ENCODE results near the gene MAP6.
"Not testable (repeated sequence)": the region's sequence is repeated elsewhere in the genome, so short reads cannot be mapped to it uniquely, and the experiment has no call there.

MAP6 gene

DNA sequence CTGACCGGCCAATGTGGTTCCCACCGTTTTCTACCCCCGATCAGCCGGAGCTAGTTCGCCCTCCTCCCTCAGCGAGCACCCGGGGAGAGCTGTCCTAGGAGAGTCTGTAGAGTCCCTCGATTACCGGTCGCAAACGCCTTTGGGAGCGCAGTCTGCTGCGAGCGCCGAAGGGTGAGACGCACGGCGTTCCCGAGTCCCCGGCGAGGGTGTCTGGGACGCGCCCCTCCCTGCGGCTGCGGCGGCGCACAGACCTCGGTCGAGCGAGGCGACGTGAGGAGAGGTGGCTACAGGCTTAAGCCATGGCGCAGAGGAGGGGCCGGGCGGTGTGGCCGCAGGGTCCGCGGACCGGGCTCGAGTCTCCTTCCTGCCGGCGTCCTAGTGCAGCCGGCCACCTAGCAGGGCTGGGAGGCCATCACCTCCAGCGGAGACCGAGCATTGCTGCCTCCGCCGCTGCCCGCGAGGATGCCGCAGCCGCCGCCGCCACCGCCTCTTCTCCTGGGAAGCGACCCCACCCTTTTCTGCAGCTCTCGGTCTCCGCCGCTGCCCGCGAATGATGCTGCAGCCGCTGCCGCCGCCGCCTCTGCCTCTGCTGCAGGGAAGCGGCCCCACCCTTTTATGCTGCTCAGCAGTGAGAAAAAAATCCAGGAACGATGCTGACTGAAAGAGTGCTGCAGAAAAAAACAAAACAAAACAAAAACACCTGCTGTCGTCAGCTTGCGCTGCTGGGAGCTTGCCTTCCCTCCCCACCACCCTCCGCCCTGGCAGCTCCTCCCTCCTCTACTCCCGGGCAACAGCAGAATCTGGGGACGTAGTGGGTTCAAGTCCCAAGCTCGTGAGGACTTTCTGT lies at the start of gene MAP6:
MAP6 (minus strand) TSS at position 588 of the 847 bp plus-strand sequence. CDS start 669 bp downstream, outside the sequence.
- peak; percentile 52 to 64 for DNase-seq

DNA sequence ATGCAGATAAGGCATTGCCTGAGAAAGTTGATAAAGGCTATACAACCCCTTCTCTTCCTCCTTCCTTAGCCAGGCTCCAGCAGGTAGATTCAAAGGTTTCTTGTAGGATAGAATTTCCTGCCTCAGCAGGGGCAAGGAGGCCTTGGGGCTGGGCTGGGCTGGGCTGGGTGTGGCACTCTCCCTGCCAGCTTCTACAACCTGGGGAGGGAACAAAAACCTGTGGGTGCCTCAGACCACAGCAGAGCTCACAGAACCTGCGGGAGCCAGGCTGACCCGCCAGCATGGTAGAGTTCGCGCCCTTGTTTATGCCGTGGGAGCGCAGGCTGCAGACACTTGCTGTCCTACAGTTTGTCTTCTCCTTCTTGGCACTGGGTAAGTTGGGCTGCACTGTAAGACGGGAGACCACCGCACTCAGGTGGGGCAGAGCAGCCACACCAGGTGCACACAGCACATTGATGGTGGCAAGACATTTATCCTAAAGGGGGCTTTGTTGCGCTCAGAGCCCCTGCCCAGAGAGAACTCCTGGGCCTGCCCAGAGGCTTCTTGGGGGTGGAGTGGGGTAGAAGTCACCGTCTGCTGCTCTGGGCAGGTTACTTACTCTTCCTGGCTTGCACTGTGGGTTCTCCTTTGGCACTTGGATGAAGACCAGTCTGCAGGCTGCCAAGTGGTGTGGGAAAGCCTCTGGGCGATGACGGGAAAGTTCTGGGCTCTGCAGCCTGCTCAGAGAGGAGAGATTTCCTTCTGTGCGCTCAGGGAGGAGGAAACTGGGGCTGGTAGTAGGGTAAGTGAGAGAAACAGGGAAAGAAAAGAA lies 49.0 kb upstream of the MAP6 start, which contains the start of gene MOGAT2:
MOGAT2 (plus strand) TSS at position 231 of the 811 bp plus-strand sequence; CDS start at position 282, 51 bp downstream.
- no peak for DNase-seq

DNA sequence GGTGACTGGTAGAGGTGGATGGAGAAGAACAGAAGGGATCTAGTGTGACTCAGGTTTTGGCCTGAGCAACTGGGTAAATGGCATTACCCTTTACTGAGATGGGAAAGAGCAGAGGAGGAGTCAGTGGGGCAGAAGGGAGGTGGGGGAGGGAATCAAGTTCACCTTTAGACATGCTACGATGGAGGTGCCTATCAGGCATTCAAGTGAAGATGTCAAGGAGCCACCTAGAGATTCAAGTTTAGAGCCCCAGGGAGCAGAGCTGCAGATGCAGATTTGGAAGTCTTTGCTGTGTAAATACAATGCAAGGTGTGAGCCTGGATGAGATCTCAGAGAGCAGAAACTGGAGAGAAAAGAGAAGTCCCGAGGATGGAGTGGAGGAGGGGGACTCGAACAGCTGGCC lies 47.8 kb upstream of the MAP6 start:
- no peak for DNase-seq

DNA sequence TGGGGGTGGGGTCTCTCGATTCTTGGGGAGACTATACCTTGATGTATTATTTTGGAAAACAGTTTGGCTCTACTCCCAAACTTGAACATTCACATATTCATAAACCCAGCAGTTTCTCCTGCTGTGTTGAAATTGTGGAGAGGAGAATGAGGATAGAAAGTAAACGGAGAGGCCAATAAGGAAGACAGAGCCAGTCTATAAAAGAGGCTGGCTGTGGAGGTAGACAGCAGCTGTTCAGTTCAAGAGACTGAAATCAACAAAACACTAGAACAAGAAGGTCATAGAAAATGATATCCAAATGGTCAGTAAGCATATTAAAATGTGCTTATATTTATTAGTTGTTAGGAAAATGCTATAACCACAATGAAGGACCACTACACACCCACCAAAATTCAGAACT lies 46.9 kb upstream of the MAP6 start:
- no peak for DNase-seq

DNA sequence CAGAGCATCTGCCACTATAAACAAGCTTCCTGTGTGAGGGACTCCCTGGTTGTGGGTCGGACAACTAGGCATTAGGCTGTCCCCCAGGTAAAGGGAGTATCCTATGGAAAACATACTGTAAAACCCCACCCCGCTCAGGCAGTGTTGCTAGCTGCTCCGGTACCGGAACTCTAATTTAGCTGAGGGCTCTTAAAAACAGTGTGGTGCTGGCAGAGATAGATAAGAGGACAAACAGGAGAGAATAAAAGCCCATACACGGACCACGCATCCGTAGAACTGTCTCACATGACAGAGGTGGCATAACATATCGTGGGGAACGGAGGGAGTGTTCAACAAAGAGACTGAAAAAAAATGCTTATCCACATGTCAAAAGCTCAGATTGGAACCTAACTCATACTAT lies 45.4 kb upstream of the MAP6 start:
- DNase-seq, result no peak

DNA sequence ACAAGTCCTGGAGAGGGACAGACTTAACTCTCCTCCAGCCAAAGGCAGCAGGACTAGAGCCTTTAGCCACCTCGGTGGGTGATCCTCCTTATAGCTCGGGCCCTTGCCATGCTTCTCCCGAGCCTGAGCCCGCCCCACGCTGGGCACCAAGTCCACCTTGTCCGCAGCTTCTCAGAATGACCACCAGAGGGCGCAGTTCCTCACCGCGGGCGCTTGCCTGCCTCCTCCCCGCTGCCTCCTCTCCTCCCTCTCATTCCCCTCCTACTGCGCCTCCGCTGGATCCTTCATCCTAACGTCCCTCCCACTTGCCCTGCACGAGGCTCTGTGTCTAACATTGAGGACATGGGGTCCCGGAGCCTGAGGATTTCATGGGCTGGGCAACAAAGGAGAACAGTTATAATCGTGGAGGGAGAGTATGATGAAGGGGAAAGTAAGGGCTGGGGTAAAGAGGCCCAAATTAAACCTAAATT lies 37.5 kb upstream of the MAP6 start:
- peak; percentile 75 to 88 for DNase-seq

DNA sequence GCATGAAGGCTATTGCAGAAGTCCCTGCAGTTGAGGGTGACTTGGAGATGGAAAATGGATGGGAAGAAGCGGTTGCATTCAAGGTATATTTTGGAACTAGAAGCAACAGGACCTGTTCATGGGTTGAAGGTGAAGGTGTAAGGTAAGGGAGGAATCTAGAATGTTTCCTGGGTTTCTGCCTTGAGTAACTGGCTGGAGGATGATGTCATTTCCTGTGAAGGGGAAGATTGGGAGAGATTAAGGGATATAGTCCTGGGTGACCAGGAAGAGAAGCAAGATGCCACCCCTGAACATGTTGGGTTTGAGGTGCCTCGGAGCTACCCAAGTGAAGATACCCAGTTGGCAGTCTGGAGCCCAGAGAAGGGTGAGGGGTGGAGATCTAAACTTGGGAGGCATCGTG lies 36.7 kb upstream of the MAP6 start:
- DNase-seq, result no peak

DNA sequence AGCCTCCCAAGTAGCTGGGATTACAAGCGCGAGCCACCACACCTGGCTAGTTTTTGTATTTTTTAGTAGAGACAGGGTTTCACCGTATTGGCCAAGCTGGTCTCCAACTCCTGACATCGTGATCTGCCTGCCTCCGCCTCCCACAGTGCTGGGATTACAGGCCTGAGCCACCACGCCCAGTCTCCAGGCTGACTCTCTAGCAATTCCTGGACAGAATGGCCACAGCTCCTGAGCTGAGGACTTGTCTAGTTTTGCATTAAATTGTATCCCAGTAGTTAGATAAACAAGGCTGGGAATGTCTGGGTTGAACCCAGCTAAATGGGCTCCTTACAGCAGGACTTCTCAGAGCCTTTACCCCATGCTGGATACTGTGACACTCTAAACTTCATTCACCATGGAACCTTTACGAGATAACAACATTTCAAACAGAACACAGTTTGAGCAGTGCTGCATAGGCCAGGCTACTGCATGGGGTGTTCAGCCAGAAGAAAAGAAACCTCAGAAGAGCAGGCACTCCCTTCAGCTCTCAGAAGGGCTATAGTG lies 34.9 kb upstream of the MAP6 start:
- no peak for DNase-seq

DNA sequence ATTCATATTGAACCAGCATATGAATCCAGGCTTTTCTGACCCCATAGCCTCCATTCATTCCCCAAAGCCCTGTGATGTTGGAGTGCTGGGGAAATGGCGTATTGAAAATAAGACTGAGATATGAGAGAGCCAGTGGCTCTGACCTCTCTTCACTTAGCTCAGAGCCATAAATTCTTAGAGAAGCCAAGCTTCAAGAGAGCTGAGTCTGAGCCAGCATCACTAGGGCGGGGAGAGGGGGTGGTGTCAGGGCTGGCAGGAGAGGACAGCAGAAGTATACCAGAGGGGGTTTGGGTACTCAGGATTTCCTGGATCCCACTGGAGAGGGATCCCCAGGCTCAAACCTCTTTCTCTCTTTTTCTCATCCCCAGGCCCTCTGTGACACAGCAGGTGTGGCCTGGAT lies 32.1 kb upstream of the MAP6 start:
- DNase-seq, result no peak

DNA sequence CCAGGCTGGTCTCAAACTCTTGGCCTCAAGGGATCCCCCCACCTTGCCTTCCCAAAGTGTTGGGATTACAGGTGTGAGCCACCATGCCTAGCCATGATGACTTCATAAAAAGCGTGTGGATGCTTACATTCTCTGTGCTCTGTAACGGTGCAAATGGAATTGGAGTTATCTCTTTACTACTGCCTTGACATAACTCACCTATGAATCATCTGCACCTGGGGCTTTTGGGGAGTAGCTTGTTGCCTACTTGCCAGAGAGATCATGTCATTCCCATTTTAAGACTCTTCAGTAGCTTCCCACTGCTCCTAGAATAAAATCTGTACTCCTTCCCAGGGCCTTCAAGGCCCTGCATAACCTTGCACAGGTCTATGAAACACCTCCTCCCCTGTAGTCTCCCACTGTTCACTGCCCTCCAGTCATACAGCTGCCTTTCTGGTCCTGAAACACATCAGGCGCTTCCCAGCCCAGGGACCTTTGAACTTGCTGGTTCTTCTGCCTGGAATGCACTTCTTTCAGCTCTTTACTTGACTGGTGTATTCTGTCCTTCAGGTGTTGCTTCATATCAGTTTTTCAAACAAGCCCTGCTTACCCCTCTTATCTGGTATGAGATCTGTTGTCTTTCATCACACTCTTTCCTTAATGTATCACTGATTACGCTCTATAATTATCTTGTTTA lies 29.2 kb upstream of the MAP6 start:
- DNase-seq, result no peak

DNA sequence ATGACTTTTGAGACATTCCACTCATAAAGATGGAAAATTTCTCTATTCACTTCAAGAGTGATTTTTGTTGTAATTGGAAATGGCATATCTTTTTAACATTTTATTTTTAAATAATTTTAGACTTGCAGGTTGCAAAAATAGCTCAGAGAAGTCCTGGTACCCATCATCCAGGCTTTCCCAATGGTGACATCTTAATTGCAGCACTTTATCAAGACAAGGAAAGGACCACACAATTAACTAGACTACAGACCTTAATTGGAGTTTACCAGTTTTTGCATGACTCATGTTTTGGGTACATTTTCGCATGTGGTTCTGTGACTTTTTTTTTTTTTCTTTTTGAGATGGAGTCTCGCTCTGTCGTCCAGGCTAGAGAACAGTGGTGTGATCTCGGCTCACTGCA lies 23.0 kb upstream of the MAP6 start:
- no peak for DNase-seq

DNA sequence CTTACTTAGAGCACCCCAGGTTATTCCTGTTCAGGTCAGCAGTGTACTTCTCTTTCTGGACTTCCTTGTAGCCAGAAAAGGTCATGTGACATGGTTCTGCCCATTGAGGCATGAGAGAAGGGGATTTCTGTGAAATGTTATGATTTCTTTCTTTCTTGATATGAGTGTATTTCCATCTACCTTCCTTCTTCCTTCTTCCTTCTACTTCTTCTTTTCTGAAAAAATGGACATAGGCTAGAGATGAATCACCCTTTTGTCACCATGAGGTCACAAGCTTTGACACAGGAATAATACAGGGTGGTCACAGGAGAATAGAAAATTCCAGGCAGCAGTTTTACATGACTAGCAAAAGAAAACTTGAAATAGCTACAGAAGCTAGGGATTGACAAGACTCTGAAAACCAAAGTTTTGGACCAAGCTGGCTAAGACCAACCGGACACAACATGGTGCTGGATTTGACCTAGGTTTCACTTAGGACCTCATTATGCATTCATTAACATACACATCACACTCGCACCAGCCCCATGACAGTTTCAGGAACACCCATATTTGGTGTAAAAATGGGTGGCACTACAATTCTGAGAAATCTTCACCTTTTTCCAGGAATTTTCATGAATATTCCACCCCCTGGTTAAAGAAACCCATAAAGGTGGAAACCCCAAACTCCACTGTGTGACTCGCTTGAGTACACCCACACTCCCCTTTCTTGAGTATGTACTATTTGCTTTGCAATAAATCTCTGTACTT lies 21.2 kb upstream of the MAP6 start:
- DNase-seq, result no peak

DNA sequence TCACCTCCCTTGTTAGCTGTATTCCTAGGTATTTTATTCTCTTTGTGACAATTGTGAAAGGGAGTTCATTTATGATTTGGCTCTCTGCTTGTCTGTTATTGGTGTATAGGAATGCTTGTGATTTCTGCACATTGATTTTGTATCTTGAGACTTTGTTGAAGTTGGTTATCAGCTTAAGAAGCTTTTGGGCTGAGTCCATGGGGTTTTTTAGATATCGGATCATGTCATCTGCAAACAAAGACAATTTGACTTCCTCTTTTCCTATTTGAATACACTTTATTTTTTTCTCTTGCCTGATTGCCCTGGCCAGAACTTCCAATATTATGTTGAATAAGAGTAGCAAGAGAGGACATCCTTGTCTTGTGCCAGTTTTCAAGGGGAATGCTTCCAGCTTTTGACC lies 15.0 kb upstream of the MAP6 start:
- not testable (repeated sequence) for DNase-seq

DNA sequence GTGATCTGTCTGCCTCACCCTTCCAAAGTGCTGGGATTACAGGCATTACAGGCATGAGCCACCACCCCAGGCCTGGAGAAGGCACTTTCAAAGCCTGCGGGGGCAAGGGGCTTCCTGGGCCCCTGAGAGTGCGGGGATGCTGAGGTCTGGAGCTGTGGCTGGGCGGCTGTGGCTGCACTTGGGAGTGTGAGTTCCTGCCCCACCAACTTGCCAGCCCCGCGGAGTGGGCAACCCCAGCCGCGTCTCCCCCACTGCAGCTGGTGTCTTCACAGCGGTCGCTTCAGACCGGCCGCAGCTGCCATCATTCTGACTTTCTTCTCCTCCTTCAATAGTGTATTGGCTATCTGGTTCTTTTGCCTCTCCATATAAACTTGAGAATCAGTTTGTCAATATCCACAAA lies 10.7 kb upstream of the MAP6 start:
- no peak for DNase-seq

DNA sequence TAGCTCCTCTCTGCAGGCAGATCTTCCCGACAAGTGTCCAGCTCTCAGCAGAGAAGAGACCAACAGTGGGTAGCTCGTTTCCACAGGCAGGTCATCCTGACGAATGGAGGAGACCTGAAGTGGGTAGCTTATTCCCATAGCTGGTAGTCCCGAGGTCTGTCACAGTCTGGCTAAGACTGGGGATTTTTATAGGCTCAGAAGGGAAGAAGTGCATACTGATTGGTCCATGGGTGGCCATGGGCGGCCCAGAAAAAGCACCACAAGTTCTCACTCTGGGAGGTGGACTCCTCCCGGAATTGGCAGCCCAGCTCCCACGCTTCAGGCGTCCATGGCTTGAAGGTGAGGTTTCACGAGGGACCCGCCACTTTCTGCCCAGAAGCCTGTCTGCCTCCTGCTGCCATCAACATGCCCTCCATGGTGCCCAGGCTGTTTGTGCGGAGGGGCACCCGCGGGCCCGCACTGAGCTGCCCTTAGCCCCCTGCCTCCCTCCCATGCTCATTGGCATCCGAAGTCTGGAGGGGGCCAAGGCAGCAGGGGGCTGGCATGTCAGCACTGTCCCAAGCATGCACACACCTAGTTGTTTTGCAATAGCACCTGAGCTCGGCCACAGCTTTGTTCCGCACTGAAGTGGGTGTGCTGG lies 9.9 kb upstream of the MAP6 start:
- no peak for DNase-seq

DNA sequence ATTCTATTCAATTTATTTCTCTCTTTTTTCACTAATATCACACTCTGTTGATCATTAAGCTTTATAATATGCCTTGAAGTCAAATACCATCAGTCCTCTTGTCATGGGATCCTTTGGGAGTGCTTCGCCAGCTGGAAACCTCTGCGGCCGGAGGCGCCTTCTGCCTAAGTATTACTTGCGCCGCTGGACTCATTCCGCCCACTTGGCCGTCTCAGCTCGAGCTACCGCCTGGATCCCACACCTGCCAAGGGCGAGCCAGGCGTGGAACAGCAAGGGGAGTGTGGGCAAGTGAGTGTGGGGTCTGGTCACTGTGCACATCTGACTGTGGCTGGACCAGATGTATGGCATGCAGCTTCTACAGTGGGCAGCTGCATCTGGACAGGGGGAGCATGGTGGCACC lies 9.1 kb upstream of the MAP6 start:
- no peak for DNase-seq

DNA sequence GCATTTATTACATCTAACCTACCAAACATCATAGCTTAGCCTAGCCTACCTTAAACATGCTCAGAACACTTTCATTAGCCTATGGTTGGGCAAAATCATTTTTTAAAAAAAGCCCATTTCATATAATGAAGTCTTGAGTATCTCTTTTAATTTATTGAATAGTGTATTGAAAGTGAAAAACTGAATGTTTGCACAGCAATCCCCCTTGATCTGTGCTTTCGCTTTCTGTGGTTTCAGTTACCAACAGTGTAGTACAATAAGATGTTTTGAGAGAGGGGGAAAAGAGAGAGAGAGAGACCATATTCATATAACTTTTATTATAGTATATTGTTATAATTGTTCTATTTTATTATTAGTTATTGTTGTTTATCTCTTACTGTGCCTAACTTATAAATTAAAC lies 8.4 kb upstream of the MAP6 start:
- no peak for DNase-seq

DNA sequence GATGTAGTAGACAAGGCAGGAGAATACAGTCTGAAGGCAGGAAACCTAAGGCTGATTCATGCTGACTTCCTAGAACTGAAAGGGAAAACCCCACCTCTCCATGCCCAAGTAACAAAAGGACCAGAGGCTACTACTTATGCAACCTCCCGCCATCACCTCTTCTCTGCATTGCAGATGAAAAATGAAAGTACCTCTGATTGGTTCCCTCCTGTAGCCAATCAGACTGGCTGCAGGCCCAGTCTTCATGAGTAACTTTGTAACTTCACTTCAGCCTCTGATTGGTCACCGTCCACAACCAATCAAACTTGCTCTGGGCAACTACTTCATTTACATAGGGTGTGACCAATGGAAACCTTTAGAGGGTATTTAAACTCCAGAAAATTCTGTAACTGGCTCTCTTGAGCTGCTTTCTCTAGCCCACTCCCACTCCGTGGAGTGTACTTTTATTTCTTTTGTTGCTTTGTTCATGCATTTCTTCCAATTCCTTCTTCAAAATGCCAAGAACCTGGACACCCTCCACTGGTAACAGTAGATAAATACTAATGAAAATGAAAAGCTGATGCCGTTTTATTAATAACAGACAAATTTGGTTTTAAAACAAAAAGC lies 5.2 kb upstream of the MAP6 start:
- no peak for DNase-seq

DNA sequence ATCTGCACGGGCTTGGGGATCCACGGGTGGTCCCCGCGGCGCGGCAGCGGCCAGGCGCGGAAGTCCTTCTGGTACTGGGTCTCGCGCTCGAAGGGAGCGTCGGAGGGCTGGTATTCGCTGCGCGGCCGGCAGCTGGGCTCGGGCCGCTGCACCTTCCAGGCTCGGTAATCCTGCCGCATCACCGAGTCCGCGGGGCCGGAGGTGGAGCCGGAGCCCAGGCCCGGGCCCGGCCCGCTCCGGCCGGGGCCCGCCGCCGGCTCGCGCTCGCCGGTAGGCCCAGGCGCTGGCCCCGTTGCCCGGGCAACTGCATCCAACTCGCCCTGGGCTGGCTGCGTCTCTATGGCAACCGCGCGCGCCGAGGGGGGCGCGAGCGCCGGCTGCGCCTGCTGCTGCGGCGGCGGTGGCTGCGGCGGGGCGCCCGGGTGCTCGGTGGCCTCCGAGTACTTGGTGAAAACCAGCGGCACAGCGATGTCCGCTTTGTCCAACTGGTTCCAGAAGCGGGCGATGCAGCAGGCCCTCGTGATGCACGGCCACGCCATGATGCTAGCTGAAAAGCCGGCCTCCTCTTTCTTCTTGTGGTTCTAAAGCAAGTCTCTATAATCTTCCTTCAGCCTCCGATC lies 897 bp downstream of the MAP6 start:
- DNase-seq, result peak; percentile 45 to 82

DNA sequence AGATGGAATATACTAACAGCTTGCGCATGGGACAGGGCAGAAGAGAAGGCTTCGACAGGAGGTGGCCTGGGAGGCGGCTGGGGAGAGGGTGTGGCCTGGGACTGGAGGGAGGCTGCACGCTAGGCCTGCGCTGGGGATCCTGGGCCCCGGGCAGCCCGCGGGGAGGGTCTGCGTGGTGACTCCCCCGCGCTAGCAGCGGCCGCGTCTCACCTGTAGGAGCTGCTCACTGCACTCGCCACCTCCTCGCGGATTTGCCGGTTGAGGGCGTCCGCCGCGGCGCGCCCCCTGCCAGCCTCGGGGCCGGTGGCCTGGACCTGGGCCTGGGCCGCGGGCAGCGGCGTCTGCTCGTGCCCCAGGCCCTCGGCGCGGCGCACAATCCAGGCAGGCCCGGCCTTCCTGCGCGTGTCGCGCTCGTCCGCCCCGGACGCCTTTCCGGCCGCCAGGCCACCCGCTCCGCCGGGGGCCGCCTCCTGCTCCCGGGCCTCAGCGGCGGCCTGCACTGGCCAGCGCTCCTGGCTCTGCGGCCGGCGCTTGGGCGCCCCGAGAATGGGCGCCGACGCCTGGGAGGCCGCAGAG lies 1.5 kb downstream of the MAP6 start:
- DNase-seq, result peak; percentile 9 to 48

Measured in SHP77 (cell line).